Measurements from ENCODE around the gene DPP6.
"Not testable (repeated sequence)": the region's sequence is repeated elsewhere in the genome, so short reads cannot be mapped to it uniquely, and the experiment has no call there.

- not testable (repeated sequence) for TF ChIP-seq POLR2A (IDR thresholded peaks at IDR 0.05); EP300 (IDR thresholded peaks at IDR 0.05; ENCODE audit: low read depth); POLR2AphosphoS5 (IDR thresholded peaks at IDR 0.05)
- TF ChIP-seq, protein P1, sequence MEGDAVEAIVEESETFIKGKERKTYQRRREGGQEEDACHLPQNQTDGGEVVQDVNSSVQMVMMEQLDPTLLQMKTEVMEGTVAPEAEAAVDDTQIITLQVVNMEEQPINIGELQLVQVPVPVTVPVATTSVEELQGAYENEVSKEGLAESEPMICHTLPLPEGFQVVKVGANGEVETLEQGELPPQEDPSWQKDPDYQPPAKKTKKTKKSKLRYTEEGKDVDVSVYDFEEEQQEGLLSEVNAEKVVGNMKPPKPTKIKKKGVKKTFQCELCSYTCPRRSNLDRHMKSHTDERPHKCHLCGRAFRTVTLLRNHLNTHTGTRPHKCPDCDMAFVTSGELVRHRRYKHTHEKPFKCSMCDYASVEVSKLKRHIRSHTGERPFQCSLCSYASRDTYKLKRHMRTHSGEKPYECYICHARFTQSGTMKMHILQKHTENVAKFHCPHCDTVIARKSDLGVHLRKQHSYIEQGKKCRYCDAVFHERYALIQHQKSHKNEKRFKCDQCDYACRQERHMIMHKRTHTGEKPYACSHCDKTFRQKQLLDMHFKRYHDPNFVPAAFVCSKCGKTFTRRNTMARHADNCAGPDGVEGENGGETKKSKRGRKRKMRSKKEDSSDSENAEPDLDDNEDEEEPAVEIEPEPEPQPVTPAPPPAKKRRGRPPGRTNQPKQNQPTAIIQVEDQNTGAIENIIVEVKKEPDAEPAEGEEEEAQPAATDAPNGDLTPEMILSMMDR (IDR thresholded peaks at IDR 0.05): not testable (repeated sequence)
Measured at GRCh38 chr7:154133703-154134277, 81.6 kb downstream of the DPP6 start.

Data from transverse colon (tissue), 4 donors.